WTC11 (cell line): ENCODE results near the gene SERTAD4. TPM values are rescaled to one million over a fixed set of nuclear protein-coding genes. Genes with fewer than 3 reads are reported as not detected.

Experiments
- total RNA-seq: library from RNA; stranded (reverse); gene quantifications from 3 replicates; pipeline ENCODE4 v1.2.3, GENCODE V29; 2021

SERTAD4 gene
- total RNA-seq, 1 experiment from 2014 or later: 4.6 TPM

Other genes starting within 250 kb of the SERTAD4 start
- gene HHAT, start 96.1 kb downstream of the SERTAD4 start, total RNA-seq: 0.39 to 0.69 TPM (median 0.66 TPM) in 3 replicates